ENCODE data around the gene NUP93. TPM values are rescaled to one million over a fixed set of nuclear protein-coding genes. Genes with fewer than 3 reads are reported as not detected.

The NUP93 gene
- 165 and 167 TPM in 2 replicates for total RNA-seq (2021)
- long read RNA-seq, transcript NUP93-201 (22 exons, 2,741 nt), result major isoform, 1,204 of 1,406 reads
- long read RNA-seq, partial matches to known transcripts, result 59 of 1,406 reads
- long read RNA-seq, other reads (novel, unspliced or antisense), result 142 of 1,406 reads

DNA sequence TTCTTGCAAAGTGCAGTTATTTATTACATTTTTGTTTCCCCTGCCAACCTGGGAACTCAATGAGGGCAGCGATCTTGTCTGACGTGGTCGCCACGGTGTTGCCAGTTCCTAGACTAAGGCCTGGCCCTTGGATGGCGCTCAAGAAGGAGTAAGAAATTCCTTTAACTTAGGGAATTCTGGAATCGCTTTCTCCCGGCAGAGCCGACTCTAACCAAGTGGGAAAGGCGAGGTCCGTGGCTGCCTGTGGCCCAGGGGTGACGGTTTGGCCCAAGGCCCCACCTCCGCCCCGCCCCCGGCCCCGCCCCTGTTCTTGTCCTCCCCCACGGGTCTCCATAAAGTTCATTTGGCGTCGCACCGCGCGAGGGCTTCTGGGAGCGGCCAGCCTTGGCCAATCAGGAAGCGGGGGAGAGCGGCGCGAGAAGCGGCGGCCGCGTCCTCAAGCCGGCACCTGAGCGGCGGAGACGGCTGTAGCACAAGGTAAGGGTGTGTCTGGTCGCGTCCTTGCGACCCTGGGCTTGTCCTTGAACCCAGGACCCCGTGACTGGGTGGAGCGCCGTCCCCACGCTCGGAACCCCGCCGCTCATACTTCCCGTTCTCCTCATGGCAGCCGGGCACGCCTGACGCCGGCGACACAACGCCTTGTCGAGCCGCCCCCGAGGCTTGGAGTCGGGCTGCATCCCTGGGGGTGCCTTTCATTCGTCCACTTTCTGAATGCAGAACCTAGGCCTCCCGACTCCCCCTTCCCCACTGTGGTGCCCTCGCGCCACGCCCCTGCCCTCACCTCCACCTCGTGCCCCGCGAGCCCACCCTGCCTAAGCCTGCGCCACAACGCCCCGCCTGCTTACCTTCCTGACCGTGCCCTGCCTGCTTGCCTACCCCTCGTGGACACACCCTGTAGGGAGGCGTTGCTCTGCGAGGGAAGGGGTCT lies at the start of gene NUP93:
Gene NUP93, plus strand, starts transcription at position 395 of the 928 bp plus-strand sequence. CDS start 18,119 bp downstream, outside the sequence.
- H3K4me3 Mint-ChIP-seq, result no peak within 1 kb of the TSS; a peak in 1 of 5 replicates
- peak within 1 kb of the TSS; percentile 1 to 89 (median 37) for H3K27ac Mint-ChIP-seq
- no peak within 1 kb of the TSS for H3T11ph ChIP-seq (ENCODE audit: low read length)
- DNase-seq, result peak; percentile 93
- no peaks in the 10 kb centered on the region for H3K27me3 ChIP-seq (ENCODE audit: insufficient read depth, low read length)
- H3K4me1 Mint-ChIP-seq, result peaks cover 15 to 17% of the 10 kb centered on the region in 2 experiments
- WGBS (ENCODE audit: extremely low coverage, insufficient read length, low lambda C conversion rate), result no CpG with 5 or more reads among the region's 70 CpGs
- peak within 1 kb of the TSS; percentile 92 for H3K9ac ChIP-seq (ENCODE audit: extremely low read depth, insufficient read length, low read length)
- no peak within 1 kb of the TSS for H2BK120ac ChIP-seq (ENCODE audit: low read depth, low read length, poor library complexity, severe bottlenecking)
- peaks cover 11% of the 10 kb centered on the region for H3K23me2 ChIP-seq (ENCODE audit: insufficient read length, low read depth, low read length, poor library complexity, severe bottlenecking)
- H4K20me1 ChIP-seq (ENCODE audit: control insufficient read depth, insufficient read depth, insufficient read length), result no peaks in the 10 kb centered on the region
- no peak within 1 kb of the TSS for H2BK20ac ChIP-seq (ENCODE audit: low read depth, low read length, poor library complexity, severe bottlenecking)
- peak within 1 kb of the TSS; percentile 90 for H3K18ac ChIP-seq (ENCODE audit: insufficient read length, low read depth, low read length)
- H3K36me3 Mint-ChIP-seq (ENCODE audit: insufficient read depth in 1 of 3, low read depth in 3 of 3), result no peaks in the 10 kb centered on the region
- TF ChIP-seq, protein P1, sequence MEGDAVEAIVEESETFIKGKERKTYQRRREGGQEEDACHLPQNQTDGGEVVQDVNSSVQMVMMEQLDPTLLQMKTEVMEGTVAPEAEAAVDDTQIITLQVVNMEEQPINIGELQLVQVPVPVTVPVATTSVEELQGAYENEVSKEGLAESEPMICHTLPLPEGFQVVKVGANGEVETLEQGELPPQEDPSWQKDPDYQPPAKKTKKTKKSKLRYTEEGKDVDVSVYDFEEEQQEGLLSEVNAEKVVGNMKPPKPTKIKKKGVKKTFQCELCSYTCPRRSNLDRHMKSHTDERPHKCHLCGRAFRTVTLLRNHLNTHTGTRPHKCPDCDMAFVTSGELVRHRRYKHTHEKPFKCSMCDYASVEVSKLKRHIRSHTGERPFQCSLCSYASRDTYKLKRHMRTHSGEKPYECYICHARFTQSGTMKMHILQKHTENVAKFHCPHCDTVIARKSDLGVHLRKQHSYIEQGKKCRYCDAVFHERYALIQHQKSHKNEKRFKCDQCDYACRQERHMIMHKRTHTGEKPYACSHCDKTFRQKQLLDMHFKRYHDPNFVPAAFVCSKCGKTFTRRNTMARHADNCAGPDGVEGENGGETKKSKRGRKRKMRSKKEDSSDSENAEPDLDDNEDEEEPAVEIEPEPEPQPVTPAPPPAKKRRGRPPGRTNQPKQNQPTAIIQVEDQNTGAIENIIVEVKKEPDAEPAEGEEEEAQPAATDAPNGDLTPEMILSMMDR (conservative IDR thresholded peaks at IDR 0.05), result no peak
- H4K91ac ChIP-seq (ENCODE audit: insufficient read length, low read depth, low read length), result no peak within 1 kb of the TSS
- H3K4me1 ChIP-seq (ENCODE audit: insufficient read depth, low read length), result no peaks in the 10 kb centered on the region; the same call in 1 of the 2 replicates
- no peaks in the 10 kb centered on the region for H3K9me3 Mint-ChIP-seq
- H2BK12ac ChIP-seq (ENCODE audit: insufficient read length, low read depth, low read length), result no peak within 1 kb of the TSS
- H4K8ac ChIP-seq (replicated peaks; ENCODE audit: insufficient read length, low read depth, low read length), result peak within 1 kb of the TSS; percentile 61
- no peaks in the 10 kb centered on the region for H3K27me3 Mint-ChIP-seq (ENCODE audit: low read depth)
- H3K56ac ChIP-seq (ENCODE audit: insufficient read length, low read depth, low read length), result peak within 1 kb of the TSS; percentile 4
- H3K4me2 ChIP-seq (ENCODE audit: insufficient read depth, insufficient read length, low read length), result peak within 1 kb of the TSS; percentile 81
- peaks cover 20% of the 10 kb centered on the region for H3K79me1 ChIP-seq (ENCODE audit: insufficient read depth, low read depth, low read length, poor library complexity, severe bottlenecking)
- no peak within 1 kb of the TSS for H2AK5ac ChIP-seq (ENCODE audit: insufficient read length, low read length)
- H3K14ac ChIP-seq (ENCODE audit: insufficient read depth, low read length), result peak within 1 kb of the TSS; percentile 90
- H3K79me2 ChIP-seq (ENCODE audit: insufficient read depth, low read length), result peaks cover 33% of the 10 kb centered on the region; the same call in 1 of the 2 replicates
- H4K5ac ChIP-seq (ENCODE audit: insufficient read length, low read depth, low read length), result peak within 1 kb of the TSS; percentile 10
- H2AFZ ChIP-seq (ENCODE audit: low read length), result no peak within 1 kb of the TSS
- no peak within 1 kb of the TSS; the same call in 1 of the 2 replicates for H2BK15ac ChIP-seq (ENCODE audit: low read depth, low read length)
- no peak within 1 kb of the TSS; the same call in 1 of the 2 replicates for H3K4ac ChIP-seq (ENCODE audit: low read depth, low read length)
- H3K27ac ChIP-seq (ENCODE audit: insufficient read length, low read depth, low read length), result no peak within 1 kb of the TSS
- H3K9me3 ChIP-seq (ENCODE audit: control insufficient read depth, low read depth, low read length), result no peaks in the 10 kb centered on the region
- no peak within 1 kb of the TSS for H3K23ac ChIP-seq (ENCODE audit: insufficient read length, low read depth, low read length)
- H2BK5ac ChIP-seq (ENCODE audit: insufficient read length, low read length), result no peak within 1 kb of the TSS

Data from H9 (cell line).